ENCODE results near the gene TANGO2. TPM values are rescaled to one million over a fixed set of nuclear protein-coding genes. Genes with fewer than 3 reads are reported as not detected.

Gene TANGO2
- total and polyA plus RNA-seq, 9 of the 15 experiments (the other 6 are each of a cell fraction or from before 2014, with no cell fraction given), result 15.5 to 94.9 (median 70.1) TPM

GRCh38 chr22:19971276-19972124, 49.4 kb upstream of the TANGO2 start (continued):
- TF ChIP-seq RERE (CRISPR knock-in tag; IDR thresholded peaks at IDR 0.05; ENCODE audit: borderline replicate concordance) (no peak), RBM15 (IDR thresholded peaks at IDR 0.05; ENCODE audit: insufficient read depth, low read length) (no peak), MEIS2 (IDR thresholded peaks at IDR 0.05; ENCODE audit: partially characterized antibody) (no peak), SP2 (IDR thresholded peaks at IDR 0.05; ENCODE audit: extremely low read depth, low read depth, low read length, poor library complexity, severe bottlenecking) (no peak), CHD4 (IDR thresholded peaks at IDR 0.05; ENCODE audit: insufficient read depth, insufficient replicate concordance, low read depth, low read length, poor library complexity, severe bottlenecking) (no peak), PRDM10 (IDR thresholded peaks at IDR 0.05; ENCODE audit: partially characterized antibody) (no peak), ZNF347 (CRISPR knock-in tag; IDR thresholded peaks at IDR 0.05; ENCODE audit: low read depth) (no peak), RBM14 (IDR thresholded peaks at IDR 0.05; ENCODE audit: borderline replicate concordance, insufficient read depth, low read depth, low read length) (no peak), ZBTB11 (CRISPR knock-in tag; IDR thresholded peaks at IDR 0.05) (no peak), TSC22D4 (tag; IDR thresholded peaks at IDR 0.05) (no peak), SIN3B (IDR thresholded peaks at IDR 0.05; ENCODE audit: low read depth) (no peak)

All from K562 (cell line).